HCT116 (cell line): ENCODE data around the gene MRGPRX1. TPM values are rescaled to one million over a fixed set of nuclear protein-coding genes. Genes with fewer than 3 reads are reported as not detected.
A peak's percentile ranks its signal among the peaks of the same experiment; 100 is the strongest.
"Not testable (repeated sequence)": the region's sequence is repeated elsewhere in the genome, so short reads cannot be mapped to it uniquely, and the experiment has no call there.

Experiments used
- ATAC-seq: fragments of 200-7000 bp; cut with Tn5 transposase; 2 replicates; pipeline ENCODE4 v1.9.1; 2020; ENCODE audit warnings: mild to moderate bottlenecking, moderate library complexity
- BruUV-seq: library from RNA; stranded (reverse); fragments of 400-500 nt; replicated peaks from 2 replicates; lab custom pipeline; 2021; lab: Mats Ljungman, UMichigan
- CTCF ChIA-PET: fragments of 300-600 bp; sonication (Branson Sonifier 250); formaldehyde crosslinking; loops from one replicate; lab custom pipeline; 2021; ENCODE audit warnings: antibody characterized with exemption; lab: Charles Lee
- POLR2A ChIA-PET: fragments of 300-600, 350-600 bp; sonication (Branson Sonifier 250); formaldehyde crosslinking; loops from one replicate; lab custom pipeline; 2021; ENCODE audit warnings: antibody characterized with exemption; lab: Charles Lee
- RAD21 ChIA-PET, 2 experiments: fragments of 300-600 bp; sonication (Branson Sonifier 250); formaldehyde crosslinking; loops; one replicate each; lab custom pipeline; 2023; ENCODE audit warnings: low total read pairs in 2 of 2; ENCODE audit not compliant: uncharacterized antibody in 2 of 2, unreplicated experiment in 2 of 2, low non-redundant PET in 1 of 2; lab: Charles Lee
- DNase-seq: peaks from one replicate; pipeline ENCODE4 v3.0.0-alpha.2; 2010; ENCODE audit warnings: low read depth, low spot score
- H2AFZ ChIP-seq: fragments of 200-600 bp; shearing (Covaris generic), sonication (generic); 2 replicates; pipeline ENCODE4 v1.6.1; 2017; ENCODE audit warnings: low read depth, mixed run types, mixed read lengths, antibody characterized with exemption, low read length; ENCODE audit not compliant: poor library complexity, severe bottlenecking
- H3K27ac ChIP-seq: 2 replicates; pipeline ENCODE4 v1.5.1; 2012; ENCODE audit warnings: low read depth, low read length
- H3K27me3 ChIP-seq: fragments of 200-600 bp; sonication (generic); 2 replicates; pipeline ENCODE4 v1.6.1; 2016; ENCODE audit warnings: mixed run types, low read length, mixed read lengths; ENCODE audit not compliant: insufficient read depth
- H3K36me3 ChIP-seq, 2 experiments: fragments of 200-500 bp in 1 of 2; fragments of 200-600 bp in 1 of 2; sonication (Bioruptor generic) in 1 of 2; sonication (generic) in 1 of 2; 2 replicates each; pipeline versions ENCODE4 v1.5.1 to v1.6.1; 2014 to 2016; ENCODE audit warnings: low read length in 2 of 2, inconsistent platforms in 1 of 2, mixed read lengths in 1 of 2, mixed run types in 1 of 2; ENCODE audit not compliant: insufficient read depth in 2 of 2, control insufficient read depth in 1 of 2
- H3K4me1 ChIP-seq, 2 experiments: fragments of 200-600 bp in 1 of 2; sonication (generic) in 1 of 2; 2 replicates each; pipeline versions ENCODE4 v1.5.1 to v1.6.1; 2012 to 2017; ENCODE audit warnings: low read length in 2 of 2, inconsistent platforms in 1 of 2, mild to moderate bottlenecking in 1 of 2, mixed read lengths in 1 of 2, mixed run types in 1 of 2, moderate library complexity in 1 of 2; ENCODE audit not compliant: insufficient read depth in 2 of 2, control insufficient read depth in 1 of 2
- H3K4me2 ChIP-seq: fragments of 200-600 bp; sonication (generic); 2 replicates; pipeline ENCODE4 v1.6.1; 2017; ENCODE audit warnings: mixed run types, low read length, mixed read lengths
- H3K4me3 ChIP-seq, 2 experiments: fragments of 200-600 bp in 1 of 2; sonication (generic) in 1 of 2; replicated peaks in 1 of 2; 2 replicates each; pipeline ENCODE4 v1.5.1; 2011 to 2016; ENCODE audit warnings: low read length in 2 of 2, control low read depth in 1 of 2, low read depth in 1 of 2, mild to moderate bottlenecking in 1 of 2, mixed read lengths in 1 of 2, mixed run types in 1 of 2
- H3K79me2 ChIP-seq: fragments of 200-600 bp; sonication (generic); 2 replicates; pipeline ENCODE4 v1.6.1; 2017; ENCODE audit warnings: mild to moderate bottlenecking, mixed run types, low read length, moderate library complexity, mixed read lengths; ENCODE audit not compliant: insufficient read depth
- H3K9ac ChIP-seq: fragments of 200-600 bp; sonication (generic); 2 replicates; pipeline ENCODE4 v1.6.1; 2016; ENCODE audit warnings: low read length, mixed read lengths
- H3K9me2 ChIP-seq: fragments of 200-600 bp; sonication (generic), shearing (Covaris generic); 2 replicates; pipeline ENCODE4 v1.6.1; 2017; ENCODE audit warnings: mixed run types, mild to moderate bottlenecking, moderate library complexity; ENCODE audit not compliant: insufficient read depth
- H3K9me3 ChIP-seq, 2 experiments: fragments of 200-500 bp in 1 of 2; fragments of 200-600 bp in 1 of 2; sonication (Bioruptor generic) in 1 of 2; sonication (generic) in 1 of 2; 2 replicates each; pipeline ENCODE4 v1.6.1; 2014 to 2017; ENCODE audit warnings: low read length in 2 of 2, mixed read lengths in 2 of 2, inconsistent platforms in 1 of 2, low read depth in 1 of 2, mild to moderate bottlenecking in 1 of 2, mixed run types in 1 of 2, moderate library complexity in 1 of 2; ENCODE audit not compliant: control insufficient read depth in 1 of 2, insufficient read depth in 1 of 2
- H4K20me1 ChIP-seq: fragments of 200-600 bp; sonication (generic), shearing (Covaris generic); 2 replicates; pipeline ENCODE4 v1.6.1; 2017; ENCODE audit warnings: mixed run types, mild to moderate bottlenecking, moderate library complexity; ENCODE audit not compliant: insufficient read depth
- CBX3 ChIP-seq: IDR thresholded peaks from 2 replicates; pipeline ENCODE4 v1.6.1; 2012; ENCODE audit warnings: low read depth
- CEBPB ChIP-seq: IDR thresholded peaks from 2 replicates; pipeline ENCODE4 v1.6.1; 2012; ENCODE audit warnings: low read depth
- ELF1 ChIP-seq: IDR thresholded peaks from 2 replicates; pipeline ENCODE4 v1.6.1; 2012; ENCODE audit warnings: low read depth, borderline replicate concordance
- EZH2 ChIP-seq: fragments of 200-600 bp; sonication (generic); IDR thresholded peaks from 2 replicates; pipeline ENCODE4 v1.6.1; 2017; ENCODE audit warnings: antibody characterized with exemption, mixed run types
- EZH2phosphoT487 ChIP-seq: fragments of 200-600 bp; IDR thresholded peaks from 2 replicates; pipeline ENCODE4 v1.6.1; 2018; ENCODE audit warnings: antibody characterized with exemption, borderline replicate concordance
- JUND ChIP-seq: IDR thresholded peaks from 2 replicates; pipeline ENCODE4 v1.6.1; 2012
- MAX ChIP-seq: IDR thresholded peaks from 2 replicates; pipeline ENCODE4 v1.6.1; 2012
- POLR2AphosphoS5 ChIP-seq: IDR thresholded peaks from 2 replicates; pipeline ENCODE4 v1.6.1; 2011; ENCODE audit warnings: mild to moderate bottlenecking, low read depth, low read length, moderate library complexity
- SP1 ChIP-seq: IDR thresholded peaks from 2 replicates; pipeline ENCODE4 v1.6.1; 2012; ENCODE audit warnings: low read depth
- ZBTB33 ChIP-seq: IDR thresholded peaks from 2 replicates; pipeline ENCODE4 v1.6.1; 2011; ENCODE audit warnings: mild to moderate bottlenecking, low read length, moderate library complexity; ENCODE audit not compliant: insufficient replicate concordance; ENCODE audit errors: extremely low read depth
- ZFX ChIP-seq: fragments of 450-650 bp; IDR thresholded peaks from 2 replicates; pipeline ENCODE4 v1.6.1; 2017
- intact Hi-C: fragments of 100-400 bp; cut with micrococcal nuclease; formaldehyde crosslinking; loops from 2 replicates; pipeline ENCODE4 v1.10.0; 2022
- total RNA-seq: library from RNA; stranded (reverse); gene quantifications from one replicate; pipeline ENCODE4 v1.2.1, GENCODE V29; 2021; ENCODE audit not compliant: unreplicated experiment
- TF ChIP-seq, protein P1 (sequence below): IDR thresholded peaks from 2 replicates; pipeline ENCODE4 v1.6.1; 2012; ENCODE audit warnings: low read depth
- TF ChIP-seq, protein P2 (sequence below): IDR thresholded peaks from 2 replicates; pipeline ENCODE4 v1.6.1; 2012

MRGPRX1 gene
- total RNA-seq, 1 experiment from 2014 or later = not detected

- intact Hi-C loops, H3K9me2 ChIP-seq, H3K27ac ChIP-seq, ATAC-seq, H4K20me1 ChIP-seq, H3K9ac ChIP-seq, H3K9me3 ChIP-seq, BruUV-seq, POLR2A ChIA-PET, H3K36me3 ChIP-seq, DNase-seq, H3K4me1 ChIP-seq, CTCF ChIA-PET, H2AFZ ChIP-seq, H3K79me2 ChIP-seq, H3K4me2 ChIP-seq, H3K4me3 ChIP-seq, RAD21 ChIA-PET: not testable (repeated sequence)
- H3K27me3 ChIP-seq = peaks cover 44% of the 10 kb centered on the region
Measured at GRCh38 chr11:18891712-18892111, 47.5 kb downstream of the MRGPRX1 start.

DNA sequence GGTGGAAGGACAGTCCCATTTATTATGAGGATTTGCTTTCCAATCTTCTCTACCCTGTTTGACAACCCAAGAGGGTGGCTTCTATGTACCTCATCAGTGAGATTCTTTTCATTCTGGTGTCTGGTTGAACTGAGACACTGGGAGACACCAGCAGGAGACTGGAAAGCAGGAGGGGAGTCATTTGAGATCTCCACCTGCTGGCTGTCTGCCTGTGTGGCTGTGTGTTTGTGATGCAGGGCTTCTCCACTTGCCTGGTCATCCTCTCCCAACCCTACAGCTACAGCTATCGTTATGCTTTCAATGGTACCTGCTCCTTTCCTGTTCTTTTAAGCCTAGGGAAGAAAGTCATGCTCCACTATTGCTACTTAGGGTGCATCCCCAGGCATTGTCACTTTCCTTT lies 48.6 kb downstream of the MRGPRX1 start:
- Histone ChIP-seq H3K9me2 (no peaks in the 10 kb centered on the region), H3K9ac (no peak overlapping the region), H3K36me3 (no peaks in the 10 kb centered on the region), H2AFZ (no peak overlapping the region), H3K9me3 (no peaks in the 10 kb centered on the region), H3K27ac (no peak overlapping the region), H3K4me2 (no peak overlapping the region), H4K20me1 (no peaks in the 10 kb centered on the region), H3K4me3 (no peak overlapping the region), H3K79me2 (no peaks in the 10 kb centered on the region), H3K4me1 (no peaks in the 10 kb centered on the region), H3K27me3 (peaks cover 54% of the 10 kb centered on the region)
- DNase-seq = no peak
- POLR2A ChIA-PET = no interaction called here
- BruUV-seq = no TSS peak
- ATAC-seq = peak; percentile 49; the same call in 1 of the 2 replicates
- CTCF ChIA-PET = no interaction called here
- intact Hi-C loops = no loop called here
- RAD21 ChIA-PET = no interaction called here
- TF ChIP-seq EZH2phosphoT487 (no peak), ELF1 (no peak), ZFX (no peak), MAX (no peak), CEBPB (no peak), ZBTB33 (no peak), JUND (no peak), POLR2AphosphoS5 (no peak), CBX3 (no peak), EZH2 (no peak), SP1 (no peak)
- TF ChIP-seq, protein P1, sequence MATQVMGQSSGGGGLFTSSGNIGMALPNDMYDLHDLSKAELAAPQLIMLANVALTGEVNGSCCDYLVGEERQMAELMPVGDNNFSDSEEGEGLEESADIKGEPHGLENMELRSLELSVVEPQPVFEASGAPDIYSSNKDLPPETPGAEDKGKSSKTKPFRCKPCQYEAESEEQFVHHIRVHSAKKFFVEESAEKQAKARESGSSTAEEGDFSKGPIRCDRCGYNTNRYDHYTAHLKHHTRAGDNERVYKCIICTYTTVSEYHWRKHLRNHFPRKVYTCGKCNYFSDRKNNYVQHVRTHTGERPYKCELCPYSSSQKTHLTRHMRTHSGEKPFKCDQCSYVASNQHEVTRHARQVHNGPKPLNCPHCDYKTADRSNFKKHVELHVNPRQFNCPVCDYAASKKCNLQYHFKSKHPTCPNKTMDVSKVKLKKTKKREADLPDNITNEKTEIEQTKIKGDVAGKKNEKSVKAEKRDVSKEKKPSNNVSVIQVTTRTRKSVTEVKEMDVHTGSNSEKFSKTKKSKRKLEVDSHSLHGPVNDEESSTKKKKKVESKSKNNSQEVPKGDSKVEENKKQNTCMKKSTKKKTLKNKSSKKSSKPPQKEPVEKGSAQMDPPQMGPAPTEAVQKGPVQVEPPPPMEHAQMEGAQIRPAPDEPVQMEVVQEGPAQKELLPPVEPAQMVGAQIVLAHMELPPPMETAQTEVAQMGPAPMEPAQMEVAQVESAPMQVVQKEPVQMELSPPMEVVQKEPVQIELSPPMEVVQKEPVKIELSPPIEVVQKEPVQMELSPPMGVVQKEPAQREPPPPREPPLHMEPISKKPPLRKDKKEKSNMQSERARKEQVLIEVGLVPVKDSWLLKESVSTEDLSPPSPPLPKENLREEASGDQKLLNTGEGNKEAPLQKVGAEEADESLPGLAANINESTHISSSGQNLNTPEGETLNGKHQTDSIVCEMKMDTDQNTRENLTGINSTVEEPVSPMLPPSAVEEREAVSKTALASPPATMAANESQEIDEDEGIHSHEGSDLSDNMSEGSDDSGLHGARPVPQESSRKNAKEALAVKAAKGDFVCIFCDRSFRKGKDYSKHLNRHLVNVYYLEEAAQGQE = no peak
- TF ChIP-seq, protein P2, sequence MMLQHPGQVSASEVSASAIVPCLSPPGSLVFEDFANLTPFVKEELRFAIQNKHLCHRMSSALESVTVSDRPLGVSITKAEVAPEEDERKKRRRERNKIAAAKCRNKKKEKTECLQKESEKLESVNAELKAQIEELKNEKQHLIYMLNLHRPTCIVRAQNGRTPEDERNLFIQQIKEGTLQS = no peak
